Medulla oblongata (tissue), 1 donor: Measurements from ENCODE around the gene PPP4R3A.
"Not testable (repeated sequence)": the region's sequence is repeated elsewhere in the genome, so short reads cannot be mapped to it uniquely, and the experiment has no call there.

Experiments
- DNase-seq: peaks from one replicate; pipeline ENCODE4 v3.0.0-alpha.2; 2015; ENCODE audit errors: extremely low spot score

The PPP4R3A gene

GRCh38 chr14:91438845-91439244, 71.3 kb downstream of the PPP4R3A start:
- DNase-seq = no peak

DNA sequence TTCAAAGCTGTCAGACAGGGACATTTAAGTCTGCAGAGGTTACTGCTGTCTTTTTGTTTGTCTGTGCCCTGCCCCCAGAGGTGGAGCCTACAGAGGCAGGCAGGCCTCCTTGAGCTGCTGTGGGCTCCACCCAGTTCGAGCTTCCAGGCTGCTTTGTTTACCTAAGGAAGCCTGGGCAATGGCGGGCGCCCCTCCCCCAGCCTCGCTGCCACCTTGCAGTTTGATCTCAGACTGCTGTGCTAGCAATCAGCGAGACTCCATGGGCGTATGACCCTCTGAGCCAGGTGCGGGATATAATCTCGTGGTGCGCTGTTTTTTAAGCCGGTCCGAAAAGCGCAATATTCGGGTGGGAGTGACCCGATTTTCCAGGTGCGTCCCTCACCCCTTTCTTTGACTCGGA, 73.8 kb downstream of the PPP4R3A start:
- not testable (repeated sequence) for DNase-seq

- no peak for DNase-seq
Observed at GRCh38 chr14:91429385-91429784, 80.7 kb downstream of the PPP4R3A start.

DNA sequence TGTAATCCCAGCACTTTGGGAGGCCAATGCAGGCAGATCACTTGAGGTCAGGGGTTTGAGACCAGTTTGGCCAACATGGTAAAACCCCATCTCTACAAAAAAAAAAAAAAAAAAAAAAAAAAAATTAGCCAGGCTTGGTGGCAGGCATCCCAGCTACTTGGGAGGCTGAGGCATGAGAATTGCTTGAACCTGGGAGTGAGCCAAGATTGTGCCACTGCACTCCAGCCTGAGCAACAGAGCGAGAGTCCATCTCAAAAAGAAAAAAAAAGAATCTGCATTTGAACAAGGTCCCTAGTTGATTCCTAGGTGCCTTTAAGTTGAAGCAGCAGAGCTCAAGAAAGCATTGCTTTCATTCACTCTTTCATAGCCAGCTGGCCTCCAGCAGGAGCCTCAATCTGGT, 81.2 kb downstream of the PPP4R3A start:
- not testable (repeated sequence) for DNase-seq

DNA sequence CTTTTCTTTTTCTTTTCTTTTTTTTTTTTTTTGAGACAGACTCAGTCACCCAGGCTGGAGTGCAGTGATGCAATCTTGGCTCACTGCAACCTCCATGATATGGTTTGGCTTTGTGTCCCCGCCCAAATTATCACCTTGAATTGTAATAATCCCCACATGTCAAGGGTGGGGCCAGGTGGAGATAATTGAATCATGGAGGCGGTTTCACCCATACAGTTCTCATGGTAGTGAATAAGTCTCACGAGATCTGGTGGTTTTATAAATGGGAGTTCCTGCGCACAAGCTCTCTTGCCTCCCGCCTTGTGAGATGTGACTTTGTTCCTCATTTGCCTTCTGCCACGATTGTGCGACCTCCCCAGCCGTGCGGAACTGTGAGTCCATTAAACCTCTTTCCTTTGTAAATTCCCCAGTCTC, 84.6 kb downstream of the PPP4R3A start:
- not testable (repeated sequence) for DNase-seq

GRCh38 chr14:91424813-91425530, 85.1 kb downstream of the PPP4R3A start:
- DNase-seq = no peak

GRCh38 chr14:91420686-91421085, 89.4 kb downstream of the PPP4R3A start:
- no peak for DNase-seq

DNA sequence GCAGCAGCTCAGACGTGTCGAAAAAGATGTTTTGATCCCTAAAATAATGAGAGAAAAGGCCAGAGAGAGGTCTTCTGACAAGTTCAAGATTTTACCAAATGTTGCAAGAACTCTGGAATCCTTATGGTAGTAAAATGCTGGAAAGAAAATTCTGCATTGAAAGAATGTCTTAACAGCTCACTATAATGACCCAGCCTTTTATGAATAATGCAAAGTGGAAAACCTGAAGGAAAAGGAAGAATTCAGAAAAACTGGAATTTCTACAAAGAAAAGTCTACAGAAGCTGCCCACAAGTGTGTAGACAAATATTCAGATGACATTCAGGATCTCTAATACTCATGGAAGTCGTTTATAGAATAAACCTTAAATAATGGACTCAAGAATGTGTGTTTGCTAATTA, 90.7 kb downstream of the PPP4R3A start:
- DNase-seq = no peak

DNA sequence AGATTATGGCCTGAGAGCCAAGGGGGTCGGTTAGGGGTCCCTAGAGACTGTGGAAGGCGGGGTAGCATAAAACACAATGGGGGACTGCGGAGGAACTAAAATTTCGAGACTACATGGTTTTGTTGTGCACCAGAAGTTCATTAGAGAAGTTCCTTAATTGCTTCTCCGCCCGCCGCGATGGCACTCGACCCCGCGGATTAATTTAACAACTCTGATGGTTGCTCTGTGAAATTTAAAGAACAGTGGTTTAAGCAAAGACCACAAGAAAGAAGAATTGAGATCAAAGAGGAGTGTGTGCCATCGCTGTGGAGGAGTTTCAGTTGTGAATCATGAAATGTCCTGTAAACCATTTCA, 91.1 kb downstream of the PPP4R3A start:
- DNase-seq = no peak

- peak; percentile 58 for DNase-seq
Observed at GRCh38 chr14:91418387-91419043, 91.6 kb downstream of the PPP4R3A start.

DNA sequence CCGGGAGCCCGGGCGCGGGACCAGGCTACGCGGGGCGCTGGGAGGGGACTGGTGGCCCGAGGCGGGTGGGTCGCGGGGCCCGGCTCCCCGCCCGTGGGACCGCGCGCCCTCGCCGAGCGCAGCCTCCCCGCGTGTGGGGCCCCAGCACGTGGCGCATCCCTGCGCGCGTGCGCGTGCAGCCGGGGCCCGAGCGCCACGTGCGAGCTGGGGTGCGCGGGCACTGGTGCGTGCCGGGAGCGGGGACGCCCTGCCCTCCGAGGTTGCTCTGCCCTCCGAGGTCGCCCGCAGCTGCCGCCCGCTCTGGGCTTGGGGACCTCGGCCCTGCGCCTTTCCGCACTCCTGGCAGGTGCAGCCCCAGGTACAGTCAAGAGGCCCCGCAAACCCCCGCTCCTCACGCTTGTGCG, 92.1 kb downstream of the PPP4R3A start:
- DNase-seq = no peak

DNA sequence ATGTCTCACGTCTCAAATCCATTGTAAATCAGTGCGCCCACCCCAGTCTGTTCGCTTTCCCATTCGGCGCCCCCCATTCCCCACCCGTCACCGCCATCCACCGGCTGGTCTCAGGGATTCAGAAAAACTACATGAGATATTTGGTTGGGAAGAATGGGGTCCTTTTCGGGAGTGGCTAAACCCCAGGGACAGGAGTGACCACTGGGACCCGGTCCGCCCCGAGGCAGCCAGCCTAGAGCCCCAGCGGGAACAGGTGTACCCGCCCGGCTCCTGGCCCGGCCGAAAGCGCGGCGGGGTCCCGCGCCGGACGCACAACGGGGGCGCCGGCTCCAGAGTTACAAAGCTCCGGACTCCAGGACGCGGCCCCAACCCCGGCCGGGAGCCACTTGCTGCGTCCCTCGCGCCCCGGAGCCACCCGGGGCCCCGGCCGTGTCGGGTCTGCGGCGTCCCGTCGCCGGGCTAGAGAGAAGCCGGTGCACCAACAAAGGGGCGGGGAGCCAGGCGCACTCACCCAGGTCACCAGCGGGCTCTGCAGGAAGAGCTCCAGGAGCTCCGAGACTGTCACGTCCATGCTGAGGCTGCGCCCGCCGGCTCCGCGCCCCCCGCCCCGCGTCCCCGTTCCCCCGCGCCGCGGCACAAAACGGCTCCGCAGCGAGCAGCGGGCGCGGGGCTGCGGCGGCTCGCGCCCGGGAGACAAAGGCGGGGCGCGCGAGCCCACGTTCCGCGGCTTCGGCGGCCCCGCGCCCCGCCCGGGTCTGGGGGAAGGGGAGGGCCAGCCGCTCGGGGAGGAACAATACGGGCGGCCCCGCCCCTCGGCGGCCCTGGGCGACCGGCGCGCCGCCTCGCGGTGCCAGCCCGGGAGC, 92.8 kb downstream of the PPP4R3A start, which contains the start of gene CCDC88C:
TSS of gene CCDC88C (minus strand) at position 701 of the 863 bp plus-strand sequence. CDS start at position 571, 130 bp downstream.
- peak; percentile 64 for DNase-seq

- DNase-seq = no peak
Observed at GRCh38 chr14:91416744-91417119, 93.4 kb downstream of the PPP4R3A start.

GRCh38 chr14:91415794-91416743, 94.0 kb downstream of the PPP4R3A start:
- DNase-seq = no peak

DNA sequence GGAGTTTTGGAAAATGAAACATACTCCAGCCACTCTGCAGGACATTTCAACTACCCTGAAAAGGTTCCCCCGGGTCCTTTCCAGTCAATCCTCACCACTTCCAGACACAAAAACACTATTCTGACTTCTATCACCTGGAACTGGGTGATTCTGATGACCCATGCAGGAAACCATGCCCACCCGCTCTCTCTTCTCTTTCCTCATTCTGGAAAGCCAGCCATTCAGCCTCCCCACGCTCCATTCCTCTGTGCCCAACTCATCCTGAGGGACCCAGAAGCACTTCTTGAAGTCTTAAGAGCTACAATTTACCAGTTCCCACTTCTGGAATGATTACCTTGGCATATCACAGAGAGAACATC, 95.7 kb downstream of the PPP4R3A start:
- no peak for DNase-seq

GRCh38 chr14:91413547-91414474, 96.3 kb downstream of the PPP4R3A start:
- no peak for DNase-seq

DNA sequence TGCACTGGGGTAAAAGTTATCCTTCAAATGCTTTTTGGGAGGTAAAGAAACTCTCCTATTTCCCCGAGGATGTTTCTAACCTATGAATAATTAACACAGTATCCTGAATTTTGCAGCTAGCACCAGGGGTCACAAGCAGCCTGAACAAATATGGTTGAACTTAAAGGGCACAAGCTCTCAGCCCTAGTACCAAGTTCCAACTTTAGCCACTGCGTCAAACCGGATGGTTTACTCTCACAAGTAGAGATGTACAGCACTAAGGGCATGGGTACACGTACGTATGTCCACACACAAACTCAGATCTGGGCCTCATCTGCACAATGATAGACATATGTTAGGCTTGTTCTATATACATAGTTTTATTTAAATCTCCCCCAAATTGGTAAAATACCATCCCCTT, 97.2 kb downstream of the PPP4R3A start:
- no peak for DNase-seq

GRCh38 chr14:91410771-91411536, 99.2 kb downstream of the PPP4R3A start:
- DNase-seq = no peak

GRCh38 chr14:91409928-91410718, 100.0 kb downstream of the PPP4R3A start:
- no peak for DNase-seq
